Raji (cell line): ENCODE results near the gene ZFP42.

ENCODE experiments used
- POLR2A ChIP-seq: IDR thresholded peaks from 2 replicates; pipeline ENCODE4 v1.6.1; 2011; ENCODE audit warnings: low read depth, low read length, control low read depth; ENCODE audit not compliant: insufficient read depth

Gene ZFP42

DNA sequence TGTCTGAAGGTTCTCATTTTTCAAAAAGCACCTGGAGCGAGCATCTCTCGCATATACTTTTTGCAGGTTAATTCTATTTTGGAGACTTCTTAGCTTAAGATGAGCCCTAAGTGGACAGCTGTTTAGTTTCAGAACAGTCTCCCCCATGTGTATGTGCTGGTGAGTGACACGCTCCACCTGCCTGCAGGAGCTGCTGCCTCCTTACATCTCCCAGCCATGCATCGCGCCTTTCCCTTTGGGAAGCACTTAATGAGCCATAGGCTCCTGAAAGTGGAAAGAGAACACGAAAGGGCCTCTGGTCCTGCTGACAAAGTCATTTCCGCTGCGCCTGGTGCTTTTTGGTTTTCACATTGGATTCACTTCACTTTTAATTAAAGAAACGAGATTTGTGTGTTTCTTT lies 57.7 kb downstream of the ZFP42 start:
- no peak for TF ChIP-seq POLR2A
